NB4 (cell line): Measurements from ENCODE around the gene TSHZ2.
A peak's percentile ranks its signal among the peaks of the same experiment; 100 is the strongest.

Experiments
- DNase-seq: peaks from one replicate; pipeline ENCODE4 v3.0.0; 2010; ENCODE audit warnings: low read depth
- H3K4me3 ChIP-seq: one replicate; pipeline ENCODE4 v1.5.1; 2011; ENCODE audit warnings: mild to moderate bottlenecking, low read depth, low read length, moderate library complexity
- MYC ChIP-seq: IDR thresholded peaks from 2 replicates; pipeline ENCODE4 v1.6.1; 2011; ENCODE audit warnings: low read depth, low read length
- POLR2A ChIP-seq: IDR thresholded peaks from 2 replicates; pipeline ENCODE4 v1.6.1; 2011; ENCODE audit warnings: mild to moderate bottlenecking; ENCODE audit not compliant: insufficient read length; ENCODE audit errors: extremely low read depth
- TF ChIP-seq, protein P1 (sequence below): IDR thresholded peaks from 2 replicates; pipeline ENCODE4 v1.6.1; 2011; ENCODE audit warnings: low read depth, low read length
- TF ChIP-seq, protein P2 (sequence below): IDR thresholded peaks from one replicate; pipeline ENCODE4 v1.5.1; 2012; ENCODE audit warnings: low read depth, low read length

The TSHZ2 gene

DNA sequence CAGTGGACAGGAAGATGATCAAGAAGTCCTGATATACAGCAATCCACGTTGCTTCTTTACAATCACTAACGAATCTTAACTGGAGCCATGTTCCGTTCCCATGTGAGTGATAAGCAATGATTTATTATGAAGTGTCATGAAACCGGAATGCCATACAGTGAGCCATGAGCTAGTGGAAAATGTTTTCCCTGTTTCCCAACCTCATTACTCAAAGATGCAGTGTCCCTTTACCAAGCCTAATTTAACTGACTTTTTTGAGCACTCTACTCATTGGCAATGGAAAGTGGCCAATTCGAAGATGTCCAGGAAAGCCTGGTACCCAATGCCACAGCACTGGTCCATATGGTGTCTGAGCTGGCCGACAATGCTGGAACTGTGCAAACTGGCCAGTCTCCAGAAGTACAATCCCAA, 473.2 kb downstream of the TSHZ2 start:
- no peak overlapping the region for H3K4me3 ChIP-seq
- DNase-seq = no peak
- TF ChIP-seq MYC (no peak), POLR2A (no peak)
- TF ChIP-seq, protein P1, sequence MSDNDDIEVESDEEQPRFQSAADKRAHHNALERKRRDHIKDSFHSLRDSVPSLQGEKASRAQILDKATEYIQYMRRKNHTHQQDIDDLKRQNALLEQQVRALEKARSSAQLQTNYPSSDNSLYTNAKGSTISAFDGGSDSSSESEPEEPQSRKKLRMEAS = no peak
- TF ChIP-seq, protein P2, sequence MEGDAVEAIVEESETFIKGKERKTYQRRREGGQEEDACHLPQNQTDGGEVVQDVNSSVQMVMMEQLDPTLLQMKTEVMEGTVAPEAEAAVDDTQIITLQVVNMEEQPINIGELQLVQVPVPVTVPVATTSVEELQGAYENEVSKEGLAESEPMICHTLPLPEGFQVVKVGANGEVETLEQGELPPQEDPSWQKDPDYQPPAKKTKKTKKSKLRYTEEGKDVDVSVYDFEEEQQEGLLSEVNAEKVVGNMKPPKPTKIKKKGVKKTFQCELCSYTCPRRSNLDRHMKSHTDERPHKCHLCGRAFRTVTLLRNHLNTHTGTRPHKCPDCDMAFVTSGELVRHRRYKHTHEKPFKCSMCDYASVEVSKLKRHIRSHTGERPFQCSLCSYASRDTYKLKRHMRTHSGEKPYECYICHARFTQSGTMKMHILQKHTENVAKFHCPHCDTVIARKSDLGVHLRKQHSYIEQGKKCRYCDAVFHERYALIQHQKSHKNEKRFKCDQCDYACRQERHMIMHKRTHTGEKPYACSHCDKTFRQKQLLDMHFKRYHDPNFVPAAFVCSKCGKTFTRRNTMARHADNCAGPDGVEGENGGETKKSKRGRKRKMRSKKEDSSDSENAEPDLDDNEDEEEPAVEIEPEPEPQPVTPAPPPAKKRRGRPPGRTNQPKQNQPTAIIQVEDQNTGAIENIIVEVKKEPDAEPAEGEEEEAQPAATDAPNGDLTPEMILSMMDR = no peak

DNA sequence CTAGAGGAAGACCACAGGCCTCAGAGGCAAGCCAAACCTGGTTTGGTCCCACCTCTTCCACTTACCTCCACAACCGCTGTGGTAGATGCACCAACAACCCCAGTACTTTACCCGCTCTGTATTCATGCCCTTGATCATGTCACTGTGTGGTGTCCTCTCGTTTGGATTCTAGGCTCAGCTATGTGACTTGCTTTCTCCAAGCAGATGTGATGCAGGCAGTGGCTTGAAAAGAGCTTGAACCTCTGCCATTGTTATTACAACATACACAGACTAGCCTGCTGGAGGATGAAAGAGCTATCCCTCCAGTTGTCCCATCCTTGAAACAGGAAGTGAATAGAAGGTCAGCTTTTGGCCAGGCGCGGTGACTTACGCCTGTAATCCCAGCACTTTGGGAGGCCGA, 473.8 kb downstream of the TSHZ2 start:
- no peak overlapping the region for H3K4me3 ChIP-seq
- TF ChIP-seq POLR2A = no peak
- TF ChIP-seq MYC = no peak
- DNase-seq = no peak

DNA sequence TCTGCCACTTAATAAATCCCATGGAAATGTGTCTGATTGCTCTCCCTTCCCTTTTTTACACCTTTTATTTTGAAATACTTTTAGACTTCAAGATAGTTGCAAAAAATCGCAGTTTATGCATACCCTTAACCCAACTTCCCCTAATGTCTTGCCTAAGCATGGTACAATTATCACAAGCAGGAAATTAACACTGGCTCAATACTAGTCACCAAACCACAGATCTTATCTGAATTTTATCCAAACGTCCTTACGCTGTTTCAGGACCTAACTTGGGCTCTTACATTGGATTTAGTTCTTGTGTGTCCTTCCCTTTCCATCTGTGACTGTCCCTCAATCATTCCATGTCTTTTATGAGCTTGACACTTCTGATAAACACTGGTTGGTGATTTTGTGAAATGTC, 475.2 kb downstream of the TSHZ2 start:
- DNase-seq = peak; percentile 52
- TF ChIP-seq, protein P2 = no peak
- TF ChIP-seq MYC (no peak), POLR2A (no peak)
- TF ChIP-seq, protein P1 = no peak
- no peak overlapping the region for H3K4me3 ChIP-seq

DNA sequence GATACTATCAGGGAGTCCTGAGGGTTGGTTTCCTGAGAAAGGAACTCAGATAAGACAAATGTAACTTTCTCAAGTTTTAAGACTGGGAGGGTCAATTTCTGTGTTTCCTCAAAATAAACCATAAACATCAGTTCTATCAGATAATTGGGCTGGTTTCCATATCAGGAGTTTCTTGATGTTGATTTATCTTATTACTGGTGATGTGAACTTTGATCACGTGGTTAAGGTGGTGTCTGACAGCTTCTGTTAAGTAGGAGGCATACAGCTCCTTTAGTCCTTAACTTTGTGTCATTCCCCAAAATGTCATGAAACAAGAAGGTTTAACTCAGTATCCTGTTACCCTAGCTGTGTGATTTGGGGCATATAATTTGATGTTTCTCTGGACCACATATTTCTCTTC, 476.3 kb downstream of the TSHZ2 start:
- no peak for TF ChIP-seq MYC
- TF ChIP-seq, protein P1 = no peak
- TF ChIP-seq, protein P2 = no peak
- no peak for TF ChIP-seq POLR2A
- H3K4me3 ChIP-seq = no peak overlapping the region
- no peak for DNase-seq

DNA sequence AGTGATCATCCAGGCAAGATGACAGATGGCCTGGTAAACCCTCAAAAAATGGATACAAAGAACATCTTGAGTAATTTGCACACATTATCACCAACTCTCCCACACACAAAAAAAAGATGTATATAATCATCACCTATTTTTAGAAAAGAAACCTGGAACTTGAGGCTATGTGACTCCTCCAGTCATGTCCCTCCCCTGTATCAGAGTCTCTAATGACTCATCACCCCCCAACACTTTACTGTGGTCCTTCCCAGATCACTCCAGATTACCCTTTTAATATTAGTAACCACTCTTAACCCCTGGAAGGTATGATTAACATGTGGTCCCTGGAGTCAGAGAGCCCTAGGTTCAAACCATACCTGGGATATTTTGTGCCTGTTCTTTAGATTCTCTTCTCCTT, 476.7 kb downstream of the TSHZ2 start:
- no peak for DNase-seq
- TF ChIP-seq, protein P1 = no peak
- TF ChIP-seq POLR2A (no peak), MYC (no peak)
- TF ChIP-seq, protein P2 = no peak

DNA sequence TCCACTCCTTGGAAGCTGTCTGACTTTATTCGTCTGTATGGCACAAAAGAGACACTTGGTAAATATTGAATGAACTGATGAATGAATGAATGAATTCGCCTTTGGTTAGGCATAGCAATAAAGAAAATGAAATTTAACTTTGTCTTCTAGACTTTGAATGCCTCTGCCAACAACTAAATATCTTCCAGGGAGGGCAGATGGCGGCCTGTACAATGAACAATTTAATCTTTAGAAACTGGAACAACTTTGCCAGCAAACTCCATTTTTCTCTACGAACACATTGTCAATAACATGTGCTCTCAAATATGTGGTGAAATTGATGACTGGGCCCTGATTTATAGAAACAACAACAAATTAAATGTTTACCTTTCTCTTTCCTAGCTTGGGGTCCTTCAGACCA, 480.9 kb downstream of the TSHZ2 start:
- no peak overlapping the region for H3K4me3 ChIP-seq
- DNase-seq = no peak
- TF ChIP-seq MYC (no peak), POLR2A (no peak)
- TF ChIP-seq, protein P1 = no peak
- TF ChIP-seq, protein P2 = no peak

More for the DNA sequence above, 476.7 kb downstream of the TSHZ2 start:
- no peak overlapping the region for H3K4me3 ChIP-seq
